Trophoblast cell (in vitro differentiated cells and primary cell): ENCODE results near the gene RDM1.

Experiments used
- DNase-seq, 2 donors: peaks; one replicate each; pipeline ENCODE4 v3.0.0-alpha.2; 2016
- H2AFZ ChIP-seq: 2 replicates; pipeline ENCODE4 v1.6.1; 2013; ENCODE audit warnings: low read length, moderate library complexity, mild to moderate bottlenecking; ENCODE audit not compliant: insufficient read depth, poor library complexity
- H2AK5ac ChIP-seq: 2 replicates; pipeline ENCODE4 v1.6.1; 2013; ENCODE audit warnings: mild to moderate bottlenecking, low read length
- H2BK120ac ChIP-seq: 2 replicates; pipeline ENCODE4 v1.6.1; 2013; ENCODE audit warnings: low read length, mild to moderate bottlenecking, moderate library complexity; ENCODE audit not compliant: insufficient read depth, poor library complexity
- H2BK12ac ChIP-seq: 2 replicates; pipeline ENCODE4 v1.6.1; 2013; ENCODE audit warnings: mild to moderate bottlenecking, low read length, moderate library complexity
- H2BK5ac ChIP-seq: 2 replicates; pipeline ENCODE4 v1.6.1; 2013; ENCODE audit warnings: low read length, low read depth, moderate library complexity, mild to moderate bottlenecking; ENCODE audit not compliant: poor library complexity
- H3K14ac ChIP-seq: 2 replicates; pipeline ENCODE4 v1.6.1; 2013; ENCODE audit warnings: mild to moderate bottlenecking, low read length
- H3K18ac ChIP-seq: 2 replicates; pipeline ENCODE4 v1.6.1; 2013; ENCODE audit warnings: mild to moderate bottlenecking, low read length
- H3K23ac ChIP-seq: 2 replicates; pipeline ENCODE4 v1.6.1; 2013; ENCODE audit warnings: low read length
- H3K27ac ChIP-seq: 2 replicates; pipeline ENCODE4 v1.5.1; 2013; ENCODE audit warnings: low read depth, mild to moderate bottlenecking, inconsistent platforms, low read length, moderate library complexity
- H3K27me3 ChIP-seq: 2 replicates; pipeline ENCODE4 v1.6.1; 2013; ENCODE audit warnings: inconsistent platforms, mild to moderate bottlenecking, low read length, moderate library complexity; ENCODE audit not compliant: insufficient read depth
- H3K36me3 ChIP-seq, 2 experiments: 1 replicate in 1 of 2; 2 replicates in 1 of 2; pipeline ENCODE4 v1.6.1; 2013; ENCODE audit warnings: low read length in 2 of 2, mild to moderate bottlenecking in 2 of 2, moderate library complexity in 1 of 2; ENCODE audit not compliant: insufficient read depth in 2 of 2, control insufficient read depth in 1 of 2
- H3K4ac ChIP-seq: 2 replicates; pipeline ENCODE4 v1.6.1; 2013; ENCODE audit warnings: low read depth, mild to moderate bottlenecking, low read length, moderate library complexity
- H3K4me1 ChIP-seq, 2 experiments: 1 replicate in 1 of 2; 2 replicates in 1 of 2; pipeline ENCODE4 v1.6.1; 2013; ENCODE audit warnings: low read length in 2 of 2, mild to moderate bottlenecking in 2 of 2, moderate library complexity in 1 of 2; ENCODE audit not compliant: insufficient read depth in 2 of 2, control insufficient read depth in 1 of 2
- H3K4me2 ChIP-seq: 2 replicates; pipeline ENCODE4 v1.6.1; 2013; ENCODE audit warnings: inconsistent platforms, mild to moderate bottlenecking, low read length, moderate library complexity
- H3K4me3 ChIP-seq: 2 replicates; pipeline ENCODE4 v1.5.1; 2013; ENCODE audit warnings: mild to moderate bottlenecking, low read depth, low read length, inconsistent platforms
- H3K79me1 ChIP-seq: one replicate; pipeline ENCODE4 v1.6.1; 2013; ENCODE audit warnings: low read length
- H3K79me2 ChIP-seq: 2 replicates; pipeline ENCODE4 v1.6.1; 2013; ENCODE audit warnings: low read length, mild to moderate bottlenecking; ENCODE audit not compliant: control insufficient read depth, insufficient read depth, poor library complexity
- H3K9ac ChIP-seq: 2 replicates; pipeline ENCODE4 v1.6.1; 2013; ENCODE audit warnings: mild to moderate bottlenecking, low read length
- H3K9me3 ChIP-seq: 2 replicates; pipeline ENCODE4 v1.6.1; 2013; ENCODE audit warnings: low read depth, mild to moderate bottlenecking, control low read depth, inconsistent platforms, low read length; ENCODE audit not compliant: insufficient read depth
- H4K12ac ChIP-seq: 2 replicates; pipeline ENCODE4 v1.6.1; 2013; ENCODE audit warnings: low read depth, mild to moderate bottlenecking, low read length, moderate library complexity
- H4K8ac ChIP-seq: 2 replicates; pipeline ENCODE4 v1.6.1; 2013; ENCODE audit warnings: low read depth, mild to moderate bottlenecking, low read length, moderate library complexity
- H4K91ac ChIP-seq: one replicate; pipeline ENCODE4 v1.6.1; 2013; ENCODE audit warnings: low read depth, mild to moderate bottlenecking, low read length, moderate library complexity
- WGBS: extraction: QIAGEN DNeasy Blood & Tissue Kit; methylation state at CpG from one replicate; pipeline ENCODE4 v1.1.7; 2013; ENCODE audit warnings: missing lambda C conversion rate; ENCODE audit not compliant: insufficient read length, insufficient coverage; ENCODE audit errors: extremely low coverage; 5-methylcytosine and 5-hydroxymethylcytosine counted together

The RDM1 gene

DNA sequence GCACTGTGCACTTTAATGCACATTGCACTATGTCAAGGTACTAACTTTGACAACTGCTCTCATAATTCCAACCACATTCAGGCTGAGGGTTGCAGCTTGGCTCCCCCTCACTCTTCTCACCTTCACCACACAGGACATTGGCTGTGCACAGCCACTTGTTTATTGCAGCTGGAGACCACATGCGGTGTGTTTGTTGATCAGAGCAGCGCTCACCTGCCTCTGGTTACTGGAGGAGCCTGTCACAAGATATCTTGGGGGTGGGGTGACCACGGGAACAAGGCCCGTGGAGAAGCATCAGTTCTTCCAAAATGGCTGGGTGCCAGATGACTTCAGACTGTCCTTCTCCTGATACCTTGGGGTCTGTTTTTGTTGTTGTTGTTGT, 39.8 kb downstream of the RDM1 start:
- Histone ChIP-seq H3K4me1 (peaks cover 8 to 13% of the 10 kb centered on the region in 2 experiments), H3K23ac (no peak overlapping the region), H3K9me3 (no peaks in the 10 kb centered on the region), H3K27ac (no peak overlapping the region), H3K18ac (no peak overlapping the region), H3K27me3 (no peaks in the 10 kb centered on the region), H2BK5ac (no peak overlapping the region), H3K4ac (no peak overlapping the region), H2BK120ac (no peak overlapping the region), H3K14ac (no peak overlapping the region), H2AK5ac (no peak overlapping the region), H4K91ac (no peak overlapping the region), H2AFZ (no peak overlapping the region), H2BK12ac (no peak overlapping the region), H3K79me2 (no peaks in the 10 kb centered on the region), H3K36me3 (no peaks in the 10 kb centered on the region), H4K8ac (no peak overlapping the region), H3K4me3 (no peak overlapping the region), H4K12ac (no peak overlapping the region), H3K79me1 (peaks cover 10% of the 10 kb centered on the region), H3K9ac (no peak overlapping the region), H3K4me2 (no peak overlapping the region)
- DNase-seq = no peak
- WGBS = no CpG with 5 or more reads among the region's 4 CpGs

- Histone ChIP-seq H3K27me3 (no peaks in the 10 kb centered on the region), H3K23ac (no peak overlapping the region), H3K14ac (no peak overlapping the region), H2BK12ac (no peak overlapping the region), H2AK5ac (no peak overlapping the region), H3K4me1 (peaks cover 8 to 13% of the 10 kb centered on the region in 2 experiments), H2BK120ac (no peak overlapping the region), H3K18ac (no peak overlapping the region), H3K79me2 (no peaks in the 10 kb centered on the region), H3K4me3 (no peak overlapping the region), H4K8ac (no peak overlapping the region), H2AFZ (no peak overlapping the region), H3K9me3 (no peaks in the 10 kb centered on the region), H3K27ac (no peak overlapping the region), H4K12ac (no peak overlapping the region), H2BK5ac (no peak overlapping the region), H3K9ac (no peak overlapping the region), H3K79me1 (peaks cover 10% of the 10 kb centered on the region), H4K91ac (peak overlapping the region; percentile 30), H3K36me3 (no peaks in the 10 kb centered on the region), H3K4me2 (no peak overlapping the region), H3K4ac (no peak overlapping the region)
- WGBS = no CpG with 5 or more reads among the region's 2 CpGs
- DNase-seq = peak; percentile 37 to 44
These were observed 40.5 kb downstream of the RDM1 start for GRCh38 chr17:35889818-35890773.

- DNase-seq = no peak
- Histone ChIP-seq H2AFZ (no peak overlapping the region), H3K79me2 (no peaks in the 10 kb centered on the region), H3K4me3 (no peak overlapping the region), H3K23ac (no peak overlapping the region), H2BK5ac (no peak overlapping the region), H3K14ac (no peak overlapping the region), H3K9me3 (no peaks in the 10 kb centered on the region), H3K18ac (no peak overlapping the region), H2BK12ac (no peak overlapping the region), H3K36me3 (no peaks in the 10 kb centered on the region), H3K4ac (no peak overlapping the region), H2AK5ac (no peak overlapping the region), H3K4me1 (peaks cover 8 to 13% of the 10 kb centered on the region in 2 experiments), H3K79me1 (peaks cover 10% of the 10 kb centered on the region), H4K91ac (no peak overlapping the region), H3K27ac (no peak overlapping the region), H3K9ac (no peak overlapping the region), H4K12ac (no peak overlapping the region), H3K4me2 (no peak overlapping the region), H2BK120ac (no peak overlapping the region), H3K27me3 (no peaks in the 10 kb centered on the region), H4K8ac (no peak overlapping the region)
- no CpG with 5 or more reads among the region's 2 CpGs for WGBS
These were observed 41.3 kb downstream of the RDM1 start for GRCh38 chr17:35889241-35889640.

DNA sequence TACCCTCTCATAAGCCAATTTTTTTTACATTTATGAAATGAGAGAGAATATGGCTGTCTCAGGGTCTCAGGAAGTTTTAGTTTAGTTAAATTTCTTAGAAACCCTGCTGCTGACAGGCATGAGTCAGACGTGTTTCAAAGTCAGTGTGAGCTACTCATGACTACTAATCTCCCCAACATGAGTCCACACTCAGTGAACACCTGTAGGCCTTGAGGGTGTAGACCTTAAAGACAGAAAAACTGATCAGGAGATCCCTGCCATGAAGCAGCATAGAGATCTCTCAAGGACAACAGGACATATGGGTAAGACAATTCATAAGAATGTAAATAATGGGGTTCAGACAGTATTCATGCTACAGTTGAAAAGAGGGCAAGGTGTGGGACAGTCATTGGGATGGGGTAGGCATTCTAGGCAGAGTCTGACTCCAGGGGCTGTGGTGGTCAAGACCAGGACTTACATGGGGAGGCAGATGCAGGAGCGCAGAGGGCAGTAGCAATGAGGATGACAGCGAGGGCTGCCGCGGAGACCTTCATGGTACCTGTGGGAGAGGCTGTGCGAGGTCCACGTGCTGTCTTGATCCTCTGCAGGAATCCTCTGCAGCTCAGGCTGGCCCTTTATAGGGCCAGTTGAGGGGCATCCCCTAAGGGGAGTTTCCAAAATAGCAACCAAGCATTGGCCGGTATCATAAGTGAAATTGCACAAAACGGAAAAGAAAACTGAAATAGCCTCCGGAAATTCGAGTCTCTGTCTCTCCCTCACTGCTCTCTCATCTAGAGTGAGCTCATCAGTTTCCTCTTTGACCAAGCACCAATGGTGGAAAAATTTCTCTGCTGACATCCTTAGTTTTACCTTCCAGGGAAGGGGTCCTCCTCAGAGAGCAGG, 50.6 kb downstream of the RDM1 start, which contains the start of gene CCL5:
TSS of gene CCL5 (minus strand) at position 588 of the 882 bp plus-strand sequence.
- H3K9ac ChIP-seq = peak within 1 kb of the TSS; percentile 28
- H3K4me1 ChIP-seq = peaks cover 6% of the 10 kb centered on the region in 2 experiments
- H3K23ac ChIP-seq = no peak within 1 kb of the TSS
- no peak within 1 kb of the TSS for H4K91ac ChIP-seq
- H3K36me3 ChIP-seq = no peaks in the 10 kb centered on the region
- H3K79me1 ChIP-seq = no peaks in the 10 kb centered on the region
- no peak within 1 kb of the TSS for H4K12ac ChIP-seq
- H3K18ac ChIP-seq = no peak within 1 kb of the TSS
- H2AK5ac ChIP-seq = no peak within 1 kb of the TSS
- H3K4ac ChIP-seq = no peak within 1 kb of the TSS
- no peaks in the 10 kb centered on the region for H3K79me2 ChIP-seq
- H3K9me3 ChIP-seq = no peaks in the 10 kb centered on the region
- H2BK12ac ChIP-seq = no peak within 1 kb of the TSS
- no peak within 1 kb of the TSS for H4K8ac ChIP-seq
- H3K27me3 ChIP-seq = no peaks in the 10 kb centered on the region
- H3K27ac ChIP-seq = no peak within 1 kb of the TSS
- H3K4me3 ChIP-seq = no peak within 1 kb of the TSS
- H2BK120ac ChIP-seq = no peak within 1 kb of the TSS
- no peak within 1 kb of the TSS for H3K4me2 ChIP-seq
- no peak within 1 kb of the TSS for H2BK5ac ChIP-seq
- no peak within 1 kb of the TSS for H2AFZ ChIP-seq
- no peak within 1 kb of the TSS for H3K14ac ChIP-seq
- DNase-seq = peak in 1 of 2 donors; percentile 45
- WGBS = no CpG with 5 or more reads among the region's 11 CpGs
